Stimulated activated naive CD8-positive, alpha-beta T cell treated with anti-CD3 and anti-CD28 coated beads, Interleukin-15, Interleukin-2, amounts not matched to agents 100 U/mL and 50 U/mL, for 24 hours (primary cell): ENCODE data around the gene NPLOC4.
"Not testable (repeated sequence)": the region's sequence is repeated elsewhere in the genome, so short reads cannot be mapped to it uniquely, and the experiment has no call there.

ENCODE experiments used
- ATAC-seq: fragments of 150-1000 bp; cut with Tn5 transposase; one replicate; pipeline ENCODE4 v1.10.0; 2021
- DNase-seq: peaks from one replicate; pipeline ENCODE4 v3.0.0; 2021

Gene NPLOC4

DNA sequence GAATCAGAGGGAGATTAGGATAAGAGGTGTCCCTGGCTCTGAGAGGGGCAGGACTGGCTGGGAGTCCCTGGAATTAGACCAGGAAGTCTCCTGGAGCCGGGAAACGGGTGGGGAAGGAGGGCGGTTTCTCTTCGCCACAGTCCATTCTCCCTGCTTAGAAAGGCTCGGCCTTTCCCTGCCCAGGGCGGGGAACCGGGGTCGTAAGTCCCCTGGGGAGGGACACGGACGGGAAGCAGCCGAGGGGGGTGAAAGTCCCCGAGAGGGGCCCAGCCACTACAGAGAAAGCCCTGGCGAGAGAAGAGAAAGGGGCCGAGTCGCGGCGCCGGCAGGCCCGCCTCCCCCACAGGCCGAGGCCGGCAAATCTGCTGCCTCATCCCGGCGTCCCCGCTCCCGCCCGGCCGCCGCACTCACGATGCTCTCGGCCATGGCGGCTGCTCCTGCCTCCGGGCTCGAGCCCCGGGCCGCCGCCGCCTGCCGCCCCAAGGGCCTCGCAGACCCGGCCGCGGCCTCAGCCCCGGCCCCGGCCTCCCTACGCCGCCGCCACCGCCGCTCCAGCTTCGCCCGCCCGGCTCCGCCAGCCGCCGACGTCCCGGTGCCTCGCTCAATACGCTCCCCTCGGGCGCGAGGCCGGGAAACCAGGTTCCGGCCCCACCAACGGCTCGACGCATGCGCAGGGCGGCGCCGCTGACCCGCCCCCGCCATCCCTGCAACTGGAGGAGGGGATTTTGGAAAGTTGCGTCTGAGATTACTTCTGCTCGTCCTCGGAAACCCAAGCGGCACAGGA, at the start of gene NPLOC4, which contains the start of gene TSPAN10:
Gene NPLOC4, minus strand, starts transcription at position 608 of the 784 bp plus-strand sequence. Its CDS starts 182 bp downstream, at position 426.
Gene TSPAN10, plus strand, starts transcription at position 692 of the 784 bp plus-strand sequence. CDS start 5,217 bp downstream, outside the sequence.
- DNase-seq, result peak; percentile 91
- peak; percentile 95 for ATAC-seq

DNA sequence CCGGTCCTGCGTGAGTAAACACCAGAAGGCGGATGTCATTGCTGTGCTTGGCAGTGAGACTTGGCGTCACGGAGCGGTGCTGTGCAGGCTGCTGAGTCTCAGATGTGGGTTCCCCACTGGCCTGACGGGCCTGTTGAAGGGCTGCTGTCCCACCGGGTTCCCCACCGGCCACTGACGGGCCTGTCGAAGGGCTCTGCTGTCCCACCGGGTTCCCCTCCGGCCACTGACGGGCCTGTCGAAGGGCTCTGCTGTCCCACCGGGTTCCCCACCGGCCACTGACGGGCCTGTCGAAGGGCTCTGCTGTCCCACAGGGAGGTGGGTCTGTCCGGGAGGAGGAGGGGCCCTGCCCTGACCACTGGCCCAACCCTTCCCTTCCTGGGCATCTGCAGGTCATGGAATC, 49.7 kb upstream of the NPLOC4 start:
- DNase-seq, result no peak

DNA sequence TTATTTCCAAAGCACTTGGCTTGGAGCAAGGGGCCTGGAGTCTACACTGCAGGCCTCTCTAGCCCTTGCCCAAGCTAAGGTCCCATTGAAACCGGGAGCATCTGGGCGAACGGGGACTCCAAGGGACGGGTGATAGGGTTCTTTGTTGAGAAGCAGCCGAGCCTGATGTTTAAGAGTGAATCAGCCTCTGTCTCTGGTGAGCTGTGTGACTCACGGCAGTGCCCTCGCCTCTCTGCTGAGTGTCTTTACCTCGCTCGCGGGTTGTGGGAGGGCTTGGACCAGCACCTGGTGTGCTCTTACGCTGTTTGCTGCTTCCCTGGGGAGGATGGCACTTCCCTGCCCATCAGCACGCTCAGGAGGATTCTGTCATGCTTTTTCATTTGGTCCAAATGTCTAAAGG, 48.2 kb upstream of the NPLOC4 start:
- DNase-seq (peak; percentile 66), ATAC-seq (peak; percentile 48)

More for the DNA sequence above, 49.7 kb upstream of the NPLOC4 start:
- ATAC-seq, result no peak

DNA sequence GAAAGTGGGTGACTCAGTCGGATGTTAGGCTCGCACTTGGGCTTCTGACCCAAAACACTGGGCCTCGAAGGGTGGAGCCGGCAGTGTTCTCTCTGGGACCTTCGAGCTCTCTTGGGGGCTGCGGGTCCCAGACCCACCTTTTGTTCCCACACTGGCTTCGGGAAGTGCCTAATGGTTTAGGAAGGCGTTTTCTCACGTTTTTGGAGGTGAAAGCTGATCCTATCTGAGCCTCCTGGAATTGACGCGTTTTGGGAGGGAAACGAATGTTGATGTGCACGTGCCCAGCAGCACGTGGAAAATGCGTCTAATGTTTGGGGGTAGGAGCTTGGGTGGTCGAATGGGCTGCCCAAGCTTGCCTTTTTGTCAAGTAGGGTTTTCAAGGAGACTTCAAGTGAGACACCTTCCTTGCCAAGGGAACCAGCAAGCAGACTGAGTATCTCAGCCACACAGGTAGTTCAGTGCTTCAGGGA, 47.6 kb upstream of the NPLOC4 start:
- peak; percentile 47 for DNase-seq

DNA sequence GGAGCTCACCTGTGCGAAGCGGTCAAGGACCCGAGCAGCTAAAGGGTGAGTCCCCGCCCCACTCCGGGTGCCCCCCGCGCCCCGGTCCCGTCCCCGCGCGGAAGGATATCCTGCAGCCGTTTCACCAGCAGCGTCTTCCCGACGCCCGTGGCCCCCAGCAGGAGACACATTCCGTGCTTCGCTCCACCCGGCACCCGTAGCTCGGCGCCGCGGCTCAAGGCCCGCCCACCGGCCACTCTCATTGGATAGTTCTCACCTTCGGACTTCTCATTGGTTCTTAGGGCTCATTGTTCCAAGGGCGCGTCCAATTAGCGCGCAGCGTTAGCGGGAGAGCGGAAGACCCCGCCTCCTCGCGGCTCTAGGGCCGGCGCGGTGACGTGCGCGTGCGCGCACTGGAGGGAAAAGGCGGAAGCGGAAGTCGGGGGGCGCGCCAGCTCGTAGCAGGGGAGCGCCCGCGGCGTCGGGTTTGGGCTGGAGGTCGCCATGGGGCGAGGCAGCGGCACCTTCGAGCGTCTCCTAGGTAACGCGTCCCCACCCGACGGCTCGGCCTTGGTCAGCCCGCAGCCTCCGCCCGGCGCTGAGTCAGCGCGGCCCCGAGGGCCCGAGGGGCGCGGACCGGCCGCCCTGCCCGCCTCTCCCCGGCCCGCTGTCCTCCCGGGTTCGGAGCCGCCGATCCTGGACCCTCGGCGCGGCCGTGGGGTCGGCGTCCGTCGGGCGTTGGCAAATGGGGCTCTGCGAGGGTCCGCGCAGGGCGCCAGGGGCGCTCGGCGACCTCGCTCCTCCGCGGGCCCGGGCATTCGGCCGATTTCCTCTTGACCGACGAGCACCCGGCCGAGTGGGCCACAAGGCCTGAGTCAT, 46.9 kb upstream of the NPLOC4 start, which contains the start of the genes ARL16 and HGS:
Gene ARL16, minus strand, starts transcription at position 214 of the 858 bp plus-strand sequence. Its CDS starts 44 bp downstream, at position 170.
Gene HGS, plus strand, starts transcription at position 428 of the 858 bp plus-strand sequence. Its CDS starts 56 bp downstream, at position 484.
- ATAC-seq (peak; percentile 94), DNase-seq (peak; percentile 98)

More for the DNA sequence above, 47.6 kb upstream of the NPLOC4 start:
- no peak for ATAC-seq

DNA sequence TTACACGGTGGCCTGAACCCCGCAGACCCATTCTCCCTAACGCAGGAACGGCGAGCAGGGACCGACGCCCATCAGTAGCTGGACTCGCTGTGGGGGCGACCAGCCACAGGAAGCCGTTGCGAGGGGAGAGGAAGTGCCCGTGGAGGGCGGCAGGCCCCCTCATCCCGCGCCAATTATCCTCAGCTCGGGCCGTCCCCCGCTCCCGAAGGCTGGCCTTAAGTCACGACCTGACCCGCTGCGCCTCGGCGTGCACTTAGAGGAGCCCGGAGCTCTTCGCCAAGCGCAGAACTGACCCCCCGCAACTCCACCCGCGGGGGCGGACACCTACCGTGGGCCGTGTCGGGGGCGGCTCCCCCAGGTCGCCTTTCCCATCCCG, 46.3 kb upstream of the NPLOC4 start:
- ATAC-seq, result no peak
- no peak for DNase-seq

DNA sequence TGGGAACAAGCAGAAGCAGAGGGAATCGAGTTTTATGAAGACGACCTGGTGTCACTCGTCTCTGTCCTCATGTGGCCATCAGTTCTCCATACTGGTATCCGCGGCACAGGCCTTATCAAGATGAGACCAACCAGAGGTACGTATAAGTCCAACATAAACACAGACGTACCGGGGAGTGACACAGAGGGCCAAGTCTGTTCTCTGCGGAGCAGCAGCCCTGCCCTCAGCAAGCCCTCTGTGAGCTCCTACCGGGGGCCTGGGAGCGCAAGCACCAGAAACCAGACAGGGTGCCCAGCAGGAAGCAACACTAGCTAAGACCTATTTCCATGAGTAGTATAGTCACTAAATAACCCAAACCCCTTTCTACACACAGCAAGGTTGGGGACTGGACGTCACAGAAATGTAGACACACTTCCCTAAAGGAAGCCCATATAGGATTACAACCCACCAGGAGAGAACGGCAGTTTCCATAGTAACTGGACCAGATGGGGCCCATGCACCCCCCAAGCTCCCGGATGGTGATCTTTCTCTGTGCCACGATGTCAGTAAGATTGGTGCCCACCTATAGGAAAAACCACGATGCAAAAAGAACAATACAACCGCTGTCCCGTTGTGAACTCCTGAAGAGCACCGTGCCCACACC, 45.8 kb upstream of the NPLOC4 start:
- ATAC-seq (no peak), DNase-seq (no peak)

DNA sequence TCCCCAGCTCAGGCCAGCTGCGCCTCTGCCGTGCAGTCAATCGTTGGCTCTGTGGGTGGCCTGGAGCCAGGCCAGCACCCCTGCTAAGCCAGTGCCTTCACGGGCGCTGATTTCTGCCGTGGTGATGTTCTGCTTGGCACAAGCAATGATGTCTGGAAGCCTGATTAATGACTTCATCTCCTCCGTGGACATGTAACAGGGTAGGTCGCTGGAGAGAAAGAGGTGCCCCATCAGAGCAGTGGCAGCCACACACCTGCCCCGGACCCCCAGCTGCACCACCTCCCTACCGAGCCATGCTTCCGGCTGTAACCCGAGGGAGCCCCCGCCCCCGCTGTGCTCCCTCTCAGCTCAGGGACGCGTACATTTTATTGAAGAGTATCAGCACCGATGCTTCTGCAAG, 44.8 kb upstream of the NPLOC4 start:
- ATAC-seq (no peak), DNase-seq (no peak)

DNA sequence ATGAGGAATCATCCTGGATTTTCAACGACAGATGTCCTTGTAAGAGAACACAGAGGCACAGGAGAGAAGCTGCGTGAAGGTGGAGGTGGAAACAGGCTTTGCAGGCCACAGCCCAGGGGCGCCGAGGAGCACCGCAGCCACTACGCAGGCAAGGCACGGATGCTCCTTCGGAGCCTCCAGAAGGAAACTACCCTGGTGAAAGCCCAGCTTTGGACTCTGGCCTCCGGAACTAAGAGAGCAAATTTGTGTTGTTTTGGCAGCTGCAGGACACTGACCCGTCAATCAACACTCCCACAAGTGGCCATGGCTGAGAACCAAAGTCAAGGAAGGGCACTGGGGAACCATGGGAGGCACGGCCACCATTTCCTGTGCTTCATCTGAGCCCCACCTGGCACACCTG, 43.2 kb upstream of the NPLOC4 start:
- no peak for ATAC-seq
- DNase-seq, result no peak

DNA sequence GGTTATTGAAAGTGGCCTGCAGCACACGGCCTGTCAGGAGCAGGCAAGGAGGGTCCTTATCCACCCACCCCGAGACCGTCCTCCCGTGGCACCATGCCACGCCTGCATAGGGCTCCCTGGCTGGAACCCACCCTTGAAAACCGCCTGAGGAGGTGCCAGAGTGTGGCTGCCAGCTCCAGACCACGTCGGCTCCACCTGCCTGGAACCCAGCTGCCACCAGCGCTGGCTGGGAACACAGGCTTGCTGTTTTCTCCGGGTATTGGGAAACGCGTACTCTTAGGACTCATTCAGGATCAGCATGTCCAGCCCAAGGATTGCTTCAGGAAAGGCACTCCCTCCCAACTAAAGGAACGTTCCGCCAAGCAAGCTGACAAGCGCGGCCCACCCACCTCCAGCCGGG, 40.0 kb upstream of the NPLOC4 start:
- ATAC-seq (no peak), DNase-seq (no peak)

DNA sequence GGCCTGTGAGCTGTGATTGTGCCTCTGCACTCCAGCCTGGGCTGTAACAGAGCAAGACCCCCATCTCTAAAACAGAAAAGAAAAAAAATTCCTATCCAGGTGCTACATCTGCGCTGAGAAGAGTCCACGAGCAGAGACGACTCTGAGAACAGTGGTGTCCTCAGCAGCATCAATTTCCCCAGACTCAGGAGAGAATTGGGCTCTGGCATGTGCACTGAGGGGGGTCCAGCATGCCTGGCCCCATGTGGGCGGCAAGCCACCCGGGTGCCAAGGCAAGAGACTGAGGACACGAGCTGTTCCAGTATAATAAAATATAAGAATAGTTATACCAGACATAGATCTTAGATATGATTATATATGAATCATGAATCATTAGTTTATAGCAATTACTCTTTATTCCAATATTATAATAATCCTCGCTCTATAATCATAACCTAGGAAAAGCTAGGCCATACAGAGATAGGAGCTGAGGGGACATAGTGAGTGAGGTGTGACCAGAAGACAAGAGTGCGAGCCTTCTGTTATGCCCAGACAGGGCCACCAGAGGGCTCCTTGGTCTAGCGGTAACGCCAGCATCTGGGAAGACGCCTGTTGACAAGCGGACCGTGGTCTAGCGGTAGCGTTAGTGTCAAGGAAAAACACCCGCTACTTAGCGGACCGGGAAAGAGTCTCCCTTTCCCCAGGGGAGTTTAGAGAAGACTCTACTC, 38.8 kb upstream of the NPLOC4 start:
- ATAC-seq, DNase-seq: not testable (repeated sequence)

DNA sequence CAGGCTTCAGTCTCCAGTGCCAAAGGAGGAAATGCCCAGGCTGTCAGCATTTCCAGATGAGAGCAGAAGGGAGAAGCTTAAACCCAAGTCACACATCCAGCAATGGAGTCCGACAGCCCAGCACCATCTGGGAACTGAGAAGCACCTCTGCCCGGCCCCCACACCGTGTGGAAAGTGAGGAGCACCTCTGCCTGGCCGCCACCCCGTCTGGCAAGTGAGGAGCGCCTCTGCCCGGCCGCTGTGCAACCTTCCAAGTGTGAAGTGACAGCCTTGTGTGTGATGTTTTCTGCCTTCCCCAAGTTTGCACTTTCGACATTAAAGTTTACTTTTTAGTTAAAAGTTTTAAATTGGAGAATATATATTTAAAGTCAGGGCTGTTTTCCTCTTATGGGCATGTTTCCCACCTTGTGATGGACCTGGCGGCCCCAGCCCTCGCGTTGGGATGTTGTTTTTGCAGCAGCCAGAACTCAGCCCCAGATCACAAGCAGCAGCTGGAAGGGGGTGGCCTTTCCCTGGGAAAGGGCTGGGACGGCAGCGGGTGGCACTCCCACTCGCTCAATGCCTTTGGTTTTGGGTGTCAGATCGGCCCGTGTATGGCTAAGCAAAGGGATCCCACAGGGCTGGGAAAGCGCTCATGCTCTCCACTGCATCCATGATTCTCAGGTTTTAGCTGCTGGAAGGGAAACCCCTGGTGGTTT, 36.8 kb upstream of the NPLOC4 start:
- DNase-seq (no peak), ATAC-seq (no peak)

DNA sequence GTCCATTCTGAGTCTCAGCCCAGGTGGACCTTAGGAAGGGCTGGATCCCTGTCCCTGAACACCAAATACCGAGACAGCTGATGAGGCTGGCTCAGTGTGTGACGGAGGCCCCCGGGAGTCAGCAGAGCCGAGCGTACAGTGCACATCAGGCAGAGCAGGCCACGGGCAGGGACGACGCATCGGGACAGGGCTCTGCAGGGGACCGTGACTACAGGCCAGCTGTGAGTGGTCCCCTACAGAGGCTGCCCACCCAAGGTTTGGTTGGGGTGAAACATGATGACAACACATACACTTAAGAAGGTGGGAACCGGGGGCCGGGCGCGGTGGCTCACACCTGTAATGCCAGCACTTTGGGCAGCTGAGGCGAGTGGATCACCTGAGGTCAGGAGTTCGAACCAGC, 36.0 kb upstream of the NPLOC4 start:
- ATAC-seq (no peak), DNase-seq (no peak)

DNA sequence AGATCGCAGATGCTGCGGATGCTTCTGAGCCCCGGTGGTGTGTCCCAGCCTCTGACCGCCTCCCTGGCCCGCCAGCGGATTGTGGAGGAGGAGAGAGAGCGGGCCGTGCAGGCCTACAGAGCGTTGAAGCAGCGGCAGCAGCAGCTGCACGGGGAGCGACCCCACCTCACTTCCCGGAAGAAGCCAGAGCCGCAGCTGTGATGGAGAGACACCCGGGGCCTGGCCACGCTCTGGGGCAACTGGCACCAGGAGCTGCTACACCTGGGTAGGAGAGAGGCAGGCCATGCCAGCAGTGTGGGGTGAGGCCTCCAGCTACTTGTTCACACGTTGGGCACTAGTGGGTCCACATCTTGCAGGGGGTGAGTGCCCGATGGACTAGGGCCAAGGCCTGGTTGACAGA, 35.6 kb upstream of the NPLOC4 start:
- DNase-seq (no peak), ATAC-seq (no peak)

DNA sequence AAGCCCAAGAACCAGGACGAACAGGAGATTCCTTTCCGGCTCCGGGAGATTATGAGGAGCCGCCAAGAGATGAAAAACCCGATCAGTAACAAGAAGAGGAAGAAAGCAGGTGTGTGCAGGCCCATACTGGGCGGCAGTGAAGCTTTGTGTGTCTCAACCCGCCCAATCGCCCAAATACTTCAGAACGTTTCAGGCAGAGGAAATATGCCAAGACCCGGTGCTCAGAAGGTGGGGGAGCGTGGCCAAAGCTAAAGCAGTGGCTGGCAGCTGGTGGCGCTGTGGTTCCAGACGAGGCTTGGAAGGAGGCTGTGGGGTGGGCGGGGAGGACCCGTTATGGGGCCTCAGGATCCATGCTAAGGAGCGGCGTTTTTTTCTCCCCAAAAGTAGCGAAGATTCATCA, 30.8 kb upstream of the NPLOC4 start:
- ATAC-seq (no peak), DNase-seq (peak; percentile 30)

DNA sequence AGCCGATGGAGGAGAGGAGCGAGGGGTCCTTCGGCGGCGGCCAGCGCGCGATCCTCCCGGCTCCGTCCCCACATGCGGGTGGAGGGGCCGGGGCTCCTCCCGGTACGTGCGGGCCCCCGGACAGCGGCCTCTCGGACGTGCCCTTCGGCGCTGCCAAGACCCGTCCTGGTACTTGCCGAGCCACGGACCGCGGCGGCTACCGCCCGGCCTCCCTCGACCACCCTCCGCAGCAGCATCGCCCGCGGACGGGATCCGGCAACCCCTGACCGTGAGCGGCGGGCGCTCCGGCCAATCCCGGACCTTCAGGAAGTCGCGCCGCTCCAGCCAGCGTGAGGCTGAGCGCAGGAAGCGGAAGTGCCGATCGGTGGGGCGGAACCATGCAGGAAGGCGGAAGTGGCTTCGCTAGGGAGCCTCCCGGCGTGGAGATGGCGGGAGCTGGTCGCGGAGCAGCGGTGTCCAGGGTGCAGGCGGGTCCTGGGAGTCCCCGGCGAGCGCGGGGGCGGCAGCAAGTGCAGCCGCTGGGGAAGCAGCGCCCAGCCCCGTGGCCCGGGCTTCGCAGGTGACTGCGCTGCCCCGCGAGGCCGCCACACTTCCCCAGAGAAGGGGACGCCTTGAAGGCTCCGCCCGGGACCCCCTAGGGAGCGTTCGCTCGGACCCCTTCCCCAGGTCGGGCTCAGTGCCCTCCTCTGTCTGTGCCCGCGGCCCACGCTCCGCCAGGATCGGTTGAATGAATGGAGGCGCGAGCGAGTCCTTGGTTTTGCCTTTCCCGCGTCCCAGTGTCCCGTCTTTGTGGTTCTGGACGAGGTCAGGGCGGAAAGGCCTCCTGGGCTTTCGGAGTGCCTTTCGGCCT, 29.7 kb upstream of the NPLOC4 start, which contains the start of the genes CCDC137 and OXLD1:
Gene CCDC137, plus strand, starts transcription at position 396 of the 850 bp plus-strand sequence. Its CDS starts 30 bp downstream, at position 426.
Gene OXLD1, minus strand, starts transcription at position 264 of the 850 bp plus-strand sequence. Its CDS starts 28 bp downstream, at position 236.
- ATAC-seq (peak; percentile 94), DNase-seq (peak; percentile 97)

DNA sequence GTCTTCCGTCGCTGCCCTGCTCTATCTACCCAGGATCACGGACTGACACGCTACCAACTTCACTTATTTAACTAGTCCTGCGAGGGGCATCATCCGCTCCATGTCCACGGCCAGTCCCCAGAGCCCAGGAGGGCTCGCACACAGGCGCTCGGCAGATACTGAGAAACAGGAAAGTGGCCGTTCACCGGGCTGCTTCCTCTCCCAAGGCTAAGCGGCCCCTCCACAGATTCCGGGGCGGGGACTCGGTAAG, 29.1 kb upstream of the NPLOC4 start:
- DNase-seq, result no peak
- peak; percentile 1 for ATAC-seq

DNA sequence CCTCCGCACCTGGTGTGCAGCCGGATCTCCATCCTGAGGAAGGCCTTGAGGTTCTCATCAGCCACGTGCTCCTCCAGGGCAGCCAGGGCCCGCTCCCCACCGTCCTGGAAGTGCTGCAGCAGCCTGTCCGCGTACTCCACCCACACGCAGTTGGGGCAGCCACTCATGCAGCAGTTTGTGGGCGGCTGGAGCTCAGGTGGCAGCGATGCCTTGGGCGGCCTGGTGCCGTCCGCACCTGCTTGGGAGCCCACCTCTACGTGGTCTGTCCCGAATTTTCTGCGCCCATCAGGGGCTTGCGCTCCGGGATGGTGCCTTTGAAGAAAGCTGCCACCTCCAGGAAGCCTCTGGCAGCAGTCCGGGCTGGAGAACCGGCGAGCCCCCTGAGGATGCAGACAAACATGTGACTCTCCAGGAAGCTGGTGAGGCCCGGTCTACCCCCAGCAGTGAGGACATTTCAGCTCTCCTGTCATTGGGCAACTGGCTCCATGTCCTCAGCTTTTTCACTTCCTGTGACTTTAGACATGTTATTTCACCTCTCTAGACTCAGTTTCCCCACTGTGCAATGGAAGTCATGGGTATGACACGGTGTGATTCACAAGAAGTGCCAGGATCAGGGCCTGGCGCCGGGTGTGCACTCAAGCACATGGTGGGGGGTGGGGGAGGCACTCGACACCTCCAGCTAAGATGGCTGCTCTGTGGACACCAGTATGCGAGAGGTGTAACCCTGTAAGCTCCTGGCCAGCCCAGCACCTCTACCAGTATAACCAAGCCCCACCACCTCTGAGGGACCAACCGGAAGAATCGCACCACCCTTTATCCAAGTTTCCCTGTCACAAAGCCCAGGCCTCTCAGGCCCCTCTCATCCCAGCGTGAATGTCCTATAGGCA, 28.5 kb upstream of the NPLOC4 start:
- ATAC-seq, result peak; percentile 34
- DNase-seq, result peak; percentile 74

DNA sequence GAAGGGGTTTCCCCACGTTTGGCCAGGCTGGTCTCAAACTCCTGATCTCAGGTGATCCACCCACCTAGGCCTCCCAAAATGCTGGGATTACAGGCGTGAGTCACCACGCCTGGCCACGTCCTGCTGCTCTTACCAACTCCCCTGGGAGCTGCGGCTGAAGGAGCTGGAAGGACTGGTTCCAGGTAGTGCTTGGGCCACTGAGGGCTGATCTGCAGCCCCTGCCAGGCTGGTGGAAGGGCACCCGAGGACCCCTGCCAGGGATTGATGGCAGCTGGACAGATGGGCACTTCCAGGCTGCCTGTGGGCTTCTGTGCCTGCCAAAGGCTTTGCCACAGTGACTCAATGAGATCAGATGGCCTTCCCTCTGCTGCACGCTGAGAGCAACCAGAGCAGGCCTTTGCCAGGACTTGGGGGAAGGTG, 27.1 kb upstream of the NPLOC4 start:
- DNase-seq (peak; percentile 26), ATAC-seq (no peak)
